PC-9 (cell line): ENCODE data around the gene FNDC3B. TPM values are rescaled to one million over a fixed set of nuclear protein-coding genes. Genes with fewer than 3 reads are reported as not detected.
A peak's percentile ranks its signal among the peaks of the same experiment; 100 is the strongest.
"Not testable (repeated sequence)": the region's sequence is repeated elsewhere in the genome, so short reads cannot be mapped to it uniquely, and the experiment has no call there.

Experiments
- BruUV-seq: library from RNA; stranded (reverse); fragments of 400-500 nt; replicated peaks from 2 replicates; lab custom pipeline; 2021; lab: Mats Ljungman, UMichigan
- CTCF ChIA-PET: fragments of 300-600 bp; sonication (Branson Sonifier 250); formaldehyde crosslinking; loops from one replicate; lab custom pipeline; 2022; ENCODE audit warnings: antibody characterized with exemption; lab: Charles Lee
- POLR2A ChIA-PET: fragments of 300-600 bp; sonication (Branson Sonifier 250); formaldehyde crosslinking; loops from one replicate; lab custom pipeline; 2022; ENCODE audit warnings: antibody characterized with exemption; ENCODE audit not compliant: unreplicated experiment; lab: Charles Lee
- DNase-seq, 2 experiments: peaks; one replicate each; pipeline versions ENCODE4 v3.0.0 to v3.0.0-alpha.2; 2015 to 2022; ENCODE audit warnings: mixed read lengths in 1 of 2
- H2AFZ ChIP-seq: fragments of 200-600 bp; sonication (generic); 2 replicates; pipeline ENCODE4 v1.8.1; 2017; ENCODE audit warnings: antibody characterized with exemption
- H3F3A ChIP-seq: fragments of 200-600 bp; sonication (generic); 2 replicates; pipeline ENCODE4 v1.8.1; 2017; ENCODE audit warnings: antibody characterized with exemption, mild to moderate bottlenecking, low read depth; ENCODE audit not compliant: insufficient read depth
- H3K27ac ChIP-seq: fragments of 200-600 bp; sonication (generic); 2 replicates; pipeline ENCODE4 v1.6.1; 2016; ENCODE audit warnings: mixed run types
- H3K27me3 ChIP-seq: fragments of 200-600 bp; sonication (generic); 2 replicates; pipeline ENCODE4 v1.6.1; 2016; ENCODE audit warnings: low read depth, mixed run types; ENCODE audit not compliant: insufficient read depth
- H3K36me3 ChIP-seq: fragments of 200-600 bp; sonication (generic); 2 replicates; pipeline ENCODE4 v1.6.1; 2016; ENCODE audit warnings: low read depth, mixed run types
- H3K4me1 ChIP-seq: fragments of 200-600 bp; sonication (generic); replicated peaks from 2 replicates; pipeline ENCODE4 v1.6.1; 2016; ENCODE audit warnings: mixed run types; ENCODE audit not compliant: insufficient read depth
- H3K4me2 ChIP-seq: fragments of 200-600 bp; sonication (generic); 2 replicates; pipeline ENCODE4 v1.6.1; 2017; ENCODE audit warnings: mixed run types
- H3K4me3 ChIP-seq: fragments of 200-600 bp; sonication (generic); 2 replicates; pipeline ENCODE4 v1.6.1; 2016; ENCODE audit warnings: mixed run types
- H3K79me2 ChIP-seq: fragments of 200-600 bp; sonication (generic); 2 replicates; pipeline ENCODE4 v1.6.1; 2017; ENCODE audit warnings: low read depth, mixed run types
- H3K9me2 ChIP-seq: fragments of 200-600 bp; sonication (generic); 2 replicates; pipeline ENCODE4 v1.8.1; 2017; ENCODE audit warnings: mild to moderate bottlenecking; ENCODE audit not compliant: insufficient read depth
- H3K9me3 ChIP-seq: fragments of 200-600 bp; sonication (generic); 2 replicates; pipeline ENCODE4 v1.8.1; 2016; ENCODE audit warnings: low read depth; ENCODE audit not compliant: insufficient read depth
- H4K20me1 ChIP-seq: fragments of 200-600 bp; sonication (generic); 2 replicates; pipeline ENCODE4 v1.8.1; 2017; ENCODE audit not compliant: insufficient read depth
- CTCF ChIP-seq: fragments of 200-600 bp; sonication (generic); conservative IDR thresholded peaks from 2 replicates; pipeline ENCODE4 v1.6.1; 2017; ENCODE audit warnings: mixed run types, antibody characterized with exemption, mild to moderate bottlenecking, moderate library complexity
- EZH2 ChIP-seq: fragments of 200-600 bp; sonication (generic); IDR thresholded peaks from 2 replicates; pipeline ENCODE4 v1.8.0; 2017; ENCODE audit warnings: antibody characterized with exemption, low read depth
- intact Hi-C: fragments of 100-400 bp; cut with micrococcal nuclease; formaldehyde crosslinking; loops from one replicate; pipeline ENCODE4 v1.10.0; 2022; ENCODE audit not compliant: unreplicated experiment
- total RNA-seq: library from RNA; stranded (reverse); gene quantifications from 2 replicates; pipeline ENCODE4 v1.2.3, GENCODE V29; 2021

Gene FNDC3B
- total RNA-seq, 1 experiment from 2014 or later = 106 TPM

- Histone ChIP-seq H3F3A (peaks cover 76% of the 10 kb centered on the region), H3K27ac (peak overlapping the region; percentile 13; the same call in 1 of the 2 replicates), H3K9me2 (no peaks in the 10 kb centered on the region), H2AFZ (no peak overlapping the region), H4K20me1 (peaks cover 20% of the 10 kb centered on the region), H3K4me2 (no peak overlapping the region), H3K27me3 (no peaks in the 10 kb centered on the region), H3K4me3 (no peak overlapping the region), H3K4me1 (peaks cover 13% of the 10 kb centered on the region), H3K9me3 (peaks cover 19% of the 10 kb centered on the region), H3K79me2 (peaks cover 97% of the 10 kb centered on the region), H3K36me3 (peaks cover 81% of the 10 kb centered on the region)
- ChIA-PET POLR2A (interaction anchor here (0.6 kb wide), 1 partner anchor 173 kb away, joined by 4 read pairs; no protein-coding TSS in a partner anchor), CTCF (interaction anchor here (0.7 kb wide), 1 partner anchor 1277 kb away, joined by 19 read pairs; no protein-coding TSS in a partner anchor)
- no peak for DNase-seq
- TF ChIP-seq CTCF = no peak
- no peak for TF ChIP-seq EZH2
- no TSS peak for BruUV-seq
- intact Hi-C loops = no loop called here
These were observed 199.9 kb downstream of the FNDC3B start for GRCh38 chr3:172239218-172239790.

GRCh38 chr3:172241405-172241804, 202.0 kb downstream of the FNDC3B start:
- Histone ChIP-seq H3K4me3 (no peak overlapping the region), H3K9me2 (no peaks in the 10 kb centered on the region), H3K4me1 (peaks cover 19% of the 10 kb centered on the region), H4K20me1 (peaks cover 11% of the 10 kb centered on the region), H3F3A (peaks cover 71% of the 10 kb centered on the region), H2AFZ (no peak overlapping the region), H3K4me2 (no peak overlapping the region), H3K27me3 (no peaks in the 10 kb centered on the region), H3K9me3 (peaks cover 19% of the 10 kb centered on the region), H3K79me2 (peaks cover 97% of the 10 kb centered on the region), H3K36me3 (peaks cover 75% of the 10 kb centered on the region), H3K27ac (no peak overlapping the region)
- TF ChIP-seq CTCF = no peak
- no peak for TF ChIP-seq EZH2
- ChIA-PET CTCF (no interaction called here), POLR2A (no interaction called here)
- intact Hi-C loops = no loop called here
- no TSS peak for BruUV-seq
- no peak for DNase-seq

GRCh38 chr3:172242471-172242870, 203.1 kb downstream of the FNDC3B start:
- Histone ChIP-seq H3K4me1 (peaks cover 19% of the 10 kb centered on the region), H3K36me3 (peaks cover 79% of the 10 kb centered on the region), H3F3A (peaks cover 71% of the 10 kb centered on the region), H3K9me3 (peaks cover 19% of the 10 kb centered on the region), H3K79me2 (peaks cover 97% of the 10 kb centered on the region), H4K20me1 (peaks cover 19% of the 10 kb centered on the region)
- H3K27me3 ChIP-seq, CTCF ChIA-PET, H3K4me2 ChIP-seq, H2AFZ ChIP-seq, intact Hi-C loops, H3K27ac ChIP-seq, POLR2A ChIA-PET, H3K9me2 ChIP-seq, BruUV-seq, H3K4me3 ChIP-seq, DNase-seq: not testable (repeated sequence)

- Histone ChIP-seq H3K4me2 (peak overlapping the region; percentile 9), H3F3A (peaks cover 77% of the 10 kb centered on the region), H3K4me1 (peaks cover 19% of the 10 kb centered on the region), H3K27ac (peak overlapping the region; percentile 66), H3K79me2 (peaks cover 97% of the 10 kb centered on the region), H4K20me1 (peaks cover 26% of the 10 kb centered on the region), H3K36me3 (peaks cover 80% of the 10 kb centered on the region), H3K9me3 (peaks cover 19% of the 10 kb centered on the region)
- H3K4me3 ChIP-seq, H3K27me3 ChIP-seq, H3K9me2 ChIP-seq, DNase-seq, POLR2A ChIA-PET, BruUV-seq, intact Hi-C loops, CTCF ChIA-PET, H2AFZ ChIP-seq: not testable (repeated sequence)
These were observed 204.0 kb downstream of the FNDC3B start for GRCh38 chr3:172243376-172243775.
